PC-3 (cell line): Measurements from ENCODE around the gene PAIP1. TPM values are rescaled to one million over a fixed set of nuclear protein-coding genes. Genes with fewer than 3 reads are reported as not detected.
"Not testable (repeated sequence)": the region's sequence is repeated elsewhere in the genome, so short reads cannot be mapped to it uniquely, and the experiment has no call there.

Experiments
- ATAC-seq: fragments of 200-7000 bp; cut with Tn5 transposase; 2 replicates; pipeline ENCODE4 v1.9.1; 2020; ENCODE audit warnings: mild to moderate bottlenecking, moderate library complexity
- BruUV-seq: library from RNA; stranded (reverse); fragments of 400-500 nt; replicated peaks from 2 replicates; lab custom pipeline; 2021; lab: Mats Ljungman, UMichigan
- CTCF ChIA-PET: fragments of 300-600 bp; sonication (Branson Sonifier 250); formaldehyde crosslinking; loops from one replicate; lab custom pipeline; 2022; ENCODE audit warnings: antibody characterized with exemption; lab: Charles Lee
- POLR2A ChIA-PET: fragments of 300-600 bp; sonication (Branson Sonifier 250); formaldehyde crosslinking; loops from one replicate; lab custom pipeline; 2022; ENCODE audit warnings: antibody characterized with exemption; ENCODE audit not compliant: unreplicated experiment; lab: Charles Lee
- DNase-seq: peaks from one replicate; pipeline ENCODE4 v3.0.0-alpha.2; 2015
- H2AFZ ChIP-seq: fragments of 300-600 bp; sonication (generic); 2 replicates; pipeline ENCODE4 v1.6.0; 2016; ENCODE audit warnings: antibody characterized with exemption, low read length
- H3F3A ChIP-seq: fragments of 300-600 bp; sonication (generic); one replicate; pipeline ENCODE4 v1.6.0; 2017; ENCODE audit warnings: antibody characterized with exemption, low read length, control low read depth, mild to moderate bottlenecking; ENCODE audit not compliant: unreplicated experiment
- H3K27ac ChIP-seq: fragments of 300-600 bp; sonication (generic); 2 replicates; pipeline ENCODE4 v1.5.1; 2016; ENCODE audit warnings: mild to moderate bottlenecking, low read length
- H3K27me3 ChIP-seq: fragments of 300-600 bp; sonication (generic); 2 replicates; pipeline ENCODE4 v1.6.1; 2016; ENCODE audit warnings: low read length, mixed read lengths
- H3K36me3 ChIP-seq: fragments of 300-600 bp; sonication (generic); 2 replicates; pipeline ENCODE4 v1.6.1; 2016; ENCODE audit warnings: low read depth, mixed run types, low read length, mixed read lengths
- H3K4me1 ChIP-seq: fragments of 300-600 bp; sonication (generic); 2 replicates; pipeline ENCODE4 v1.5.1; 2016; ENCODE audit warnings: low read length; ENCODE audit not compliant: insufficient read depth
- H3K4me2 ChIP-seq: fragments of 300-600 bp; sonication (generic); 2 replicates; pipeline ENCODE4 v1.6.0; 2016; ENCODE audit warnings: low read length
- H3K4me3 ChIP-seq: fragments of 300-600 bp; sonication (generic); 2 replicates; pipeline ENCODE4 v1.5.1; 2016; ENCODE audit warnings: mild to moderate bottlenecking, low read length, mixed read lengths
- H3K79me2 ChIP-seq: fragments of 300-600 bp; sonication (generic); 2 replicates; pipeline ENCODE4 v1.6.1; 2017; ENCODE audit warnings: low read length, mixed read lengths
- H3K9ac ChIP-seq: fragments of 300-600 bp; sonication (generic); 2 replicates; pipeline ENCODE4 v1.6.0; 2016; ENCODE audit warnings: mild to moderate bottlenecking, low read length
- H3K9me2 ChIP-seq: fragments of 300-600 bp; sonication (generic); replicated peaks from 2 replicates; pipeline ENCODE4 v1.6.1; 2016; ENCODE audit warnings: mixed run types, low read length, mixed read lengths
- H3K9me3 ChIP-seq: fragments of 300-600 bp; sonication (generic); 2 replicates; pipeline ENCODE4 v1.6.1; 2016; ENCODE audit warnings: low read length, mixed read lengths
- H4K20me1 ChIP-seq: fragments of 300-600 bp; sonication (generic); 2 replicates; pipeline ENCODE4 v1.6.1; 2016; ENCODE audit warnings: low read length, mixed read lengths
- CTCF ChIP-seq: fragments of 300-600 bp; sonication (generic); conservative IDR thresholded peaks from 2 replicates; pipeline ENCODE4 v1.5.1; 2017; ENCODE audit warnings: antibody characterized with exemption, low read depth, mild to moderate bottlenecking, low read length
- EZH2 ChIP-seq: fragments of 300-600 bp; sonication (generic); IDR thresholded peaks from one replicate; pipeline ENCODE4 v1.6.1; 2017; ENCODE audit warnings: antibody characterized with exemption, mild to moderate bottlenecking, low read length; ENCODE audit not compliant: unreplicated experiment
- EZH2phosphoT487 ChIP-seq: fragments of 300-600 bp; sonication (generic); IDR thresholded peaks from 2 replicates; pipeline ENCODE4 v1.6.1; 2018; ENCODE audit warnings: mild to moderate bottlenecking, antibody characterized with exemption, low read length, borderline replicate concordance
- intact Hi-C: fragments of 100-400 bp; cut with micrococcal nuclease; formaldehyde crosslinking; loops from 2 replicates; pipeline ENCODE4 v1.9.0; 2023
- total RNA-seq: library from RNA; depleted of rRNA; stranded (reverse); fragments of >200 nt; gene quantifications from 2 replicates; pipeline ENCODE4 v1.2.3, GENCODE V29; 2014

The PAIP1 gene
- total RNA-seq, 1 experiment from 2014 or later = 142 TPM

DNA sequence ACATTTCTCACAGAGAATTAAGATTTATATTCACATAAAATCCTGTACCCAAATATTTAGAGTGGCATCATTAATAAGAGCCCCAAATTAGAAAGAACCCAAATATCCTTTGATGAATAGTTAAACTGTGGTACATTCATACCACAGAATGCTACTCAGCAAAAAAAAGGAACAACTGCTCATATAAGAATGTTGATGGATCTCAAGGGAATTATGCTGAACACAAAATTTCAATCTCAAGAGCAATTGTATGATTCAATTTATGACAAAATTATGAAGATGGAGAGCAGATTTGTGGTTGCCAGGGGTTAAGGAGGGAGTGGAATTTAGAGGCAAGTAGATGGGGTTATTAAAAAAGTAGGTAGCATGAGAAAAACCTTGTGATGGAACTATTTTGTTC is 4.5 kb upstream of the PAIP1 start:
- ATAC-seq = no peak
- Histone ChIP-seq H3F3A (no peaks in the 10 kb centered on the region), H3K9ac (no peak overlapping the region), H3K36me3 (no peaks in the 10 kb centered on the region), H3K4me2 (no peak overlapping the region), H3K27me3 (no peaks in the 10 kb centered on the region), H3K27ac (no peak overlapping the region), H4K20me1 (no peaks in the 10 kb centered on the region), H3K9me2 (no peaks in the 10 kb centered on the region), H3K79me2 (peaks cover under 1% of the 10 kb centered on the region), H2AFZ (no peak overlapping the region), H3K9me3 (no peaks in the 10 kb centered on the region), H3K4me3 (no peak overlapping the region), H3K4me1 (no peaks in the 10 kb centered on the region)
- no peak for DNase-seq
- BruUV-seq = no TSS peak
- ChIA-PET POLR2A (no interaction called here), CTCF (no interaction called here)
- TF ChIP-seq EZH2 (no peak), EZH2phosphoT487 (no peak), CTCF (no peak)
- intact Hi-C loops = no loop called here

GRCh38 chr5:43560128-43560527 is 3.3 kb upstream of the PAIP1 start:
- no peaks in the 10 kb centered on the region for H3K27me3 ChIP-seq
- H3K36me3 ChIP-seq = no peaks in the 10 kb centered on the region
- peaks cover 4% of the 10 kb centered on the region for H3K4me1 ChIP-seq
- H3K27ac ChIP-seq = no peak overlapping the region
- DNase-seq (peak; percentile 23), ATAC-seq (no peak)
- no peaks in the 10 kb centered on the region for H3K9me2 ChIP-seq
- TF ChIP-seq EZH2phosphoT487 = no peak
- TF ChIP-seq CTCF = no peak
- TF ChIP-seq EZH2 = no peak
- ChIA-PET POLR2A (no interaction called here), CTCF (no interaction called here)
- H3K4me3 ChIP-seq = no peak overlapping the region
- no peaks in the 10 kb centered on the region for H3K9me3 ChIP-seq
- no peak overlapping the region for H3K9ac ChIP-seq
- peaks cover 5% of the 10 kb centered on the region for H4K20me1 ChIP-seq
- BruUV-seq = no TSS peak
- H3K4me2 ChIP-seq = no peak overlapping the region
- H3K79me2 ChIP-seq = peaks cover 13% of the 10 kb centered on the region
- no peaks in the 10 kb centered on the region for H3F3A ChIP-seq
- intact Hi-C loops = no loop called here
- no peak overlapping the region for H2AFZ ChIP-seq

DNA sequence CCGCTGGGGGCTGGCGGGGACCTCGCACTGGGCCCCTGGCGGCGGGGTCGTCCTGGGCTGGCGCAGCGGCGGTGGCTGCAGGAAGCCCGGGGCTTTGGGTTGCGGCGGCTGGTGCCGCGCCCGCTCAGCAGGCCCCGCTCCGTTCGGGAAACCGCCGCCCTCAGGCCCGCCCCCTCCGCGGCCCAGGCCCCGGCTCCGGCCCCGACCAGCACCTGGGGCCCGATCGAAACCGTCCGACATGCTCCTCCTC is 345 bp downstream of the PAIP1 start:
- Histone ChIP-seq H3K9ac (peak overlapping the region; percentile 94), H4K20me1 (peaks cover 28% of the 10 kb centered on the region), H3K4me2 (peak overlapping the region; percentile 86), H2AFZ (peak overlapping the region; percentile 81), H3K27ac (peak overlapping the region; percentile 65), H3K36me3 (peaks cover 30% of the 10 kb centered on the region), H3K79me2 (peaks cover 49% of the 10 kb centered on the region), H3K4me3 (peak overlapping the region; percentile 82), H3K4me1 (peaks cover 25% of the 10 kb centered on the region)
- H3K27me3 ChIP-seq, CTCF ChIA-PET, BruUV-seq, H3K9me2 ChIP-seq, H3K9me3 ChIP-seq, H3F3A ChIP-seq, POLR2A ChIA-PET, DNase-seq: not testable (repeated sequence)
- intact Hi-C loops = loop anchor here (1.0 to 2.0 kb wide), 2 partner anchors 41 to 46 kb away; partner anchors contain the start of genes C5orf34 and NNT
- peak; percentile 82 for ATAC-seq
